ENCODE data around the gene VAPB.

The VAPB gene

DNA sequence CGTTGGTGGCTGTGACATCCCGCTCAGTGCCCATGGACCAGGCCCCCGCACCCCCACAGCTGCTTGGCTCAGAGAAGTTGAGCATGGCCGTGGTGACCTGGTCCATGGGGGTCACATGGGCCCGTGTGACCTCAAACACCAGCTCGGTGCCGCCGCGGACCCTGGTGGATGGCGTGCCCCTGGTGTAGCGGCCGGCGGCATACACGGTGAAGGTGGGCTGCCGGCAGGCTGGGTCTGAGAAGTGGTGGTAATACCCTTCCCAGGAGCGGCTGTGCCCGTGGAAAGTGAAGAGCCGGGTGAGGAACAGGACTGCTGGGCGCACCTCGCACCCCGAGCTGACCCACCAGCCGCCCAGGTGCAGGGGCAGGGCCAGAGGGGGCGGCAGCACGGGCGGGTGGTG, 72.1 kb downstream of the VAPB start:
- no peak for DNase-seq (ENCODE audit: low read depth in 2 of 2)

DNA sequence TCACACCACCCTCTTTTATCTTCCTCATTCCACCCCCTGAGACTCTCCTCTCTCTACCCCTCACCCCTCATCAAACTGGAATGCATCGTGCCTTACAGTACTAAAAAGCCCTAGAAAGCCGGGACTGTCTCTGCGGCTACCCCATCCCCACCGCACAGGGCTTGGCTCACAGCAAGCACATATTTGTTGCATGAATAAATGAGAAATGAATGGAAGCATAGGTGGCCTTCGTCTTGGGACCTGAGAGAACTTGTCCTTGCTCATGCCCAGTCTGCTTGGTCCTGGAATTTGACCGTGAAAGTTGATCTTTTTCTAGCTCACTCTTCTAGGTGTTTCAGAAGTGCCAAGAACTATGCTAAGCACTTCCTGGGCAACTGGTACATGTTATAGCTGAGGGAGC, 72.9 kb downstream of the VAPB start:
- no peak for DNase-seq (ENCODE audit: low read depth in 2 of 2)

DNA sequence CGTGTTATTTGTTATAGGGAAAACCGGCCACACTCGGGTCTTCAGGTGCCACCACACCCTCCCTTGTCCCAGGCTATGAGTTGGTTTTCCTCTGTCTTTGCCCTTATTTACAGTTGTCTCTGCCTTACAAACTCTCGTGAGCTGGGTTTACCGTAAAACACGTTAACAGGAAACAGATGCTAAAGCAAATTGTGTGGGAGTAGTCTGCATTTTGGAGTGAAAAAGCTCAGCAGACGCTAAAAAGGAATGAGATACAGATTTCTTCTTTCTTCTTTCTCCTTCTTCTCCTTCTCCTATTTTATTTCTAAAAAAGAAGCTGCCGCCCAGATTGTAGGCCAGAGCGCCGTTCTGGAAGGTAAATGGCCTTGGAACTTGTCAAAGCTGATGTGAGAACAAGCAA, 74.2 kb downstream of the VAPB start:
- DNase-seq (ENCODE audit: low read depth in 2 of 2) = no peak

DNA sequence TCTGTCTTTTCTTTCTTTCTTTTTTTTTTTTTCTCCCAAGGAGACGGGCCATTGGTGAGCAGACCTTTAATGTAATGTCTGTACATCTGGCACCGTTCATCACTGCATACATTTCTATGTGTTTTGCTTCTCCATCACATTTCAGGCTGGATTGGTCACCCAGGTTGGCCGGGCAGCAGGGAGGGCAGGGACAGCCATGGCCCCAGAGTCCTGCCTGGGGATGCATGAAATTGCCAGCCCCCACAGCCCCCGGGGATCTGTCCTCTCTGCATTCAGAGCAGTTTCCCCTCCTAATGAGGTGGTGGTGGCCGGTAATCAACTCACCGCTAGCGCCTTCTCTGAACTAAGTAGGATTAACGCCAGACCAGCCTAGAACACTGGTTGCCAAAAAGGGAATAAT, 75.8 kb downstream of the VAPB start:
- DNase-seq (ENCODE audit: low read depth in 2 of 2) = no peak

DNA sequence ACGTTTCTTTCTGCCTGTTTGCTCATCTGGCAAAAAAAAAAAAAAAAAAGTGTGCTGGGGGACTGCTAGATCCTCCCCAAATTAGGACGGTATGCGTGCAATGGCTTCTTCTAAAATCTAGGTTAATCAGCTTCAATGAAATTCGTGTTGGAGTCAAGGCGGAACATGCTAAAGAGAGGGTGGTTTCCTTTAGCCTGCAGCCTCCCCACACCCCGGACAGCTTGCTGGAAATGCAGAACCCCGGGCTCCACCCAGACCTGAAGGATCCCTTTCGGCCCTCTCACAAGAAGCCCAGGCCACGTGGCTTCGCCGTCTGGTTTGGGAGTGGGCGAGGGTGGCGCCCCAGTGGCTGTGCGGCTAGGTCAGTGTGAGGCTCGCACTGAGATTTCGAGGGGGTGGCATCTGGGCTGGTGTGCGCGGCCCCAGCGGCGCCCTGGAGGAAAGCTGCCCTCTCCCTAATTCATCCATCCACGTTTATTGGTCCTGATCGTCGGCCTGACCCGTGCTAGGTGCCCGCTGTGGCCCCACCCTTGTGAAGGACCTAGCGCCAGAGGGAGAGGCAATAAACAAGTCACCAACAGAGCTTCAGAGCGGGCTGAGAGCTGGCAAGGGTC, 77.2 kb downstream of the VAPB start:
- no peak for DNase-seq (ENCODE audit: low read depth in 2 of 2)

DNA sequence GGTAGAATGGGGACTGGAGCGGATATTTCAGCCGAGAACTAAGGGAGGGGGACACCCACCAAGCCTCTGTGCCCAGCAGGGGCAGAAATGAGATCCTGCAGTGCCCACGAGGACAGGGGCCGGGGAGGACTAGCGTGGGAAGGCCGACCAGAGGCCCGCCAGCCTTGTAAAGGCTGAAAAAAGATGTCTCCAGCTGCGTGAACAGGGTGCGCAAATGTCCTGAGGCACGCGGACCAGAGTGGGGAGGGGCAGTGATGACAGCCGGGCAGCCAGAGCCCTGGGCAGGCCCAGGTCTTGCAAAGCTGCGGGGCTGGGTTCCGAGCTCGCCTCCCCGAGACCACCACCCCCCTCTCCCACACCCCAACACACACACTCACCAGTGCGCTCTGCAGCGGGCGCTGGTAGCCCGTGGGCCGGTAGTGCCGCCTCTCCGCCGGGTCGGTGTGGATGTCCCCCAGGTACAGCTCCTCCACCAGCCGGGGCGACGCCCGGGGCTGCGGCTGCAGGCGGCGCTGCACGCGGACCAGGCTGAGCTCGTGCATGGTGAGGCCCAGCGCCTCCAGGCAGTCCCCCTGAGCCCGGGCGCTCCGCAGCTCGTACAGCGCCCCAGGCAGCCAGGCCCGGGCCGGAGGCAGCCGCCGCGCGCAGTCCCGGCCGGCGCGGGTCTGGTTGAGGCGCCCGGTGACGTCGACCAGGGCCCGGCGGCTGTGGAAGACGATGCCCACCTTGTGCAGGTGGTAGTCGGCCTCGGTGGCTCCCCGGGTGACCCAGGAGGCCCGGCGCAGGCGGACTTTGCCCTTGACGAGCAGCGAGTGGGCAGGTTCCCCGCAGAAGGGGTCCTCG, 77.9 kb downstream of the VAPB start:
- no peak for DNase-seq (ENCODE audit: low read depth in 2 of 2)

DNA sequence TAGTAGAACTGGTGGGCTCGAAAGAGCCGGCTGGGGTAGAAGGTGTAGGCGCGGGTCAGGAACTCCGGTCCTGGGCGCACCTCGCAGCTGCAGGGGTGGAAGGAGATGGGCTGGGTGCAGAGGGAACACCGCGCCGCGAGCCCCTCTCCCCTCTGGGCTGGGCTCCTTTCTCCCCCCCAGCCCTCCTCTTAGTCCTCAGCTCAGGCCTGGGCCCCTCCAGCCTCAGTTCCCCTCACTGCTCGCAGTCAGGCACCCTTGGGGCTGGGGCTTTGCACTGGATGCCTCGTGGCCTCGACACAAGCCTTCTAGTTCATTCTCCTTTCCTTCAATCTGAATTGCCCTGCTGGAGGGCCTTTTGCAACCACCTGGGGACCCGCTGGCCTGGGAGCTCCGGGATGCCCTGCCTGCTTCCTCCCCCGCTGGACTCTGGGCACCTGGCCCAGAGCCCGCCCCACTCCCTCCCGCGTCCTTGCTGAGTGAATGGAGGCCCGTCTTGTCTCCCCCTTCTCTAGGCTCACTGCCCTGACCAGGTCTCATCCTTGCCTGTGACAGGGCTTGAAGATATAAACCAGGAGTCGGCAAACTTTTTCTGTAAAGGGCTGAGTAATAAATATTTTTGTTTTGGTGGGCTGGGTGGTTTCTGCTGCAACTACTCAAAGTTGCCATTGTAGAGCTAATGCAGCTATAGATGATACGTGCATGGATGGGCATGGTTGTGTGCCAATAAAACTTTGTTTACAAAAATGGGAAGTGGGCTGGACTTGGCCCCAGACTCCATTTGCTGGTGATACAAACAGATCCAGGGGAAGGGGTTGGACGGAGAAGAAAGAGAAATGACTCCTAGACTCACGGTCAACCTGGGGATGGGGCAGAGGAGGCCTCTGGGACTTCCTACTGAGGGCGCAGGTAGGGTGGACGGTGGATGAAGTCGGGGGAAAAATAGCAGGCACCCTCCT, 78.8 kb downstream of the VAPB start:
- no peak for DNase-seq (ENCODE audit: low read depth in 2 of 2)

DNA sequence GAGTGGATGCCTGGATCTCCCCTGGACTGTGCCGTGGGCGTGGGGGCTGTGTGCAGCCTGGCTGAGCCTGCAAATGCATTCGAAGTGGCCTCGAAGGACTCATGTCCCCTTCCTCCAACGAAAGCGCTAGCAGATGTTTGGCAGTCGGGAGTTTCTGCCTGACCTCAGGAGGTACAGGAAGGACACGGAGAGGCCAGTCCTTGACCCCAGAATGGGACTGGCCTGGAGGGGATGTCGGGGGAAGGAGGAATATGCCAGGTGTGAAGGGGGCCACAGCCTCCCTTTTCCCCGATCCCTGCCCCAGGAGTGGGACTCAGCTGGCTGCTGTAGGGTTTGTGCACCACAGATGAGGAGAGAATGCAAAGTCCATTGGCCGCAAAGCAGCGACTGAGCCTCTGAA, 80.6 kb downstream of the VAPB start:
- no peak for DNase-seq (ENCODE audit: low read depth in 2 of 2)

DNA sequence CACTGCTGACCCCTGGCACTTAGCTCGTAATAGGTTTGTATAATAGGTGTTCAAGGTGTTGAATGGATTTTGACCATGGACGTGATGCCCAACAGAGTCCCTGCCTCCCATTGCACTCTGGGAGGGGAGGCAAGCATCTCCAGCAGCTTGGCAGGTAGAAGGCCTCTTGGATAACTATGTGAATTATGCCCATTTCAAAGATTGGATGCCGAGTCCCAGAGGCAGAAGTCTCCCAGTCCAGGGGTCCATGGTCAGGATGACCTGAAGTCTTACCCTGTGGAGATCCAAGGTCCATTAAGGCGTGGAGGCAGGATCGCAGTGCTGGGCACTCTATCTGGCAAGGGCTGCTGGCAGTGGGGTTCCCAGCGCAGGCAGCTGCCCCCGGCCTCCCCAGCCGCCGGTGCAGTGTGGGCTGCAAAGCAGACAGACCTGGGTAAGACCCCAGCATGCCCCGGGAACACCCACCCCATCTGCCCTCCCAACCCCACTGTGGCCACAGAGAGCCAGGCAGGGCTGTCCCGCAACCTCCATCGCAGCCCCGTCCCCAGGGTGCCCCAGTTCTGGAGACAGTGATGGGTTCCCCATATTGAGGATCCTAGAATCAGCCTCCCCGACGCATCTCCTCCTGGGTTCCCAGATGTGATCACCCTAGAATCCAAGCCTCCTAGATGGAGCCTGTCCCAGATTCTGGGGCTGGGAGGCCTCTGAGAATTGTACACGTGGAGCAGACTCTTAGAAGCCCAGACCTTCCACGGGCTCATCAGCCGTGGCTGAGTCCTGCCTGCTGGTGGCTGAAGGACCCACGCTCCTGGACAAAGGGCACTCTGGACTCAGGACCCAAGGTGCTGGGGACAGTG, 81.5 kb downstream of the VAPB start:
- no peak for DNase-seq (ENCODE audit: low read depth in 2 of 2)

DNA sequence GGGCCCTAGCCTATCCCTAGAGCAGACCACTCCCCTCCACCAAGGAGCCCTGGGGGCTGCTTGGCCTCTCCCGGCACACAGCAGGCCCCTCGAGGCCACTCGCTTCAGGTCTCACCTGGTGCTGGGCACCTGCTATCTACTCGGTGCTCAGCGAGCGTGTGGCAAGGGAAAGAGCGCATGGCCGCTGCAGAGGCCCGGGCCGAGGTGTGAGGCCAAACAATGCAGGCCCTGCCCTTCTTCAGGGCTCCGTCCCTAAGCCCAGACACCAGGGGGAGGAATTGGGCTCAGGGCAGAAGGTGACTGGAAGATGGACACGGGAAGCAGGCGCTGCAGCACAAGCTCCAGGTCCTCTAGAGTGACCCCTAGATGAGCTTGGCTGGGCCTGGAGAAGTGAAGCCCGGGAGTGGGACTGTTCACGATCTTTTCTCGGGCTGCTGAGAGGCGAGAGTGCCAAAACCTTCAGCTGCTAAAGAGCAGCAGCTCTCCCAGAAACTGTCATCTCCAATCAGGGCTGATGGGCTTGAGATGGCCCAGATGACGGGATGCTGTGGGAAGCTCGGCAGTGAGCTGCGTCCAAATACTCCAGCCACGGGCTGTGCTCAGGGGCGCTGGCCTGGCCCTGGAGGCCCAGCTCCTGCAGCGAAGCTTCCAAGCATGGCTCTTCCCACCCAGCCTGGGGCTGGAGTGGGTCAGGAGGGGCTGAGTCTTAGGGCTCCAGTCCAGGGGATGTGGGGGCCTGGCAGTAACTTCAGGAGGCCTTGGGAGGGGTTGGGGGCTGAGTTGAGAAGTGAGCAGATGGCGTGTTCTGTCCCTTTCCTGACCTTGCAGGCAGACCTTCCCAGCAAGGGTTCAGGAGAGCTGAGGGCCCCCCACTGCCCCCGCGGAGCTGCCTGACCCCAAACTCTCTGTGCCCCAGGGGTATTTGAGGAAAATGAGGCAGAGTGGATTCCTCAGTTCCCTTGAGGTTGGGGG, 82.5 kb downstream of the VAPB start:
- DNase-seq (ENCODE audit: low read depth in 2 of 2) = peak in 1 of 2 experiments; percentile 21

DNA sequence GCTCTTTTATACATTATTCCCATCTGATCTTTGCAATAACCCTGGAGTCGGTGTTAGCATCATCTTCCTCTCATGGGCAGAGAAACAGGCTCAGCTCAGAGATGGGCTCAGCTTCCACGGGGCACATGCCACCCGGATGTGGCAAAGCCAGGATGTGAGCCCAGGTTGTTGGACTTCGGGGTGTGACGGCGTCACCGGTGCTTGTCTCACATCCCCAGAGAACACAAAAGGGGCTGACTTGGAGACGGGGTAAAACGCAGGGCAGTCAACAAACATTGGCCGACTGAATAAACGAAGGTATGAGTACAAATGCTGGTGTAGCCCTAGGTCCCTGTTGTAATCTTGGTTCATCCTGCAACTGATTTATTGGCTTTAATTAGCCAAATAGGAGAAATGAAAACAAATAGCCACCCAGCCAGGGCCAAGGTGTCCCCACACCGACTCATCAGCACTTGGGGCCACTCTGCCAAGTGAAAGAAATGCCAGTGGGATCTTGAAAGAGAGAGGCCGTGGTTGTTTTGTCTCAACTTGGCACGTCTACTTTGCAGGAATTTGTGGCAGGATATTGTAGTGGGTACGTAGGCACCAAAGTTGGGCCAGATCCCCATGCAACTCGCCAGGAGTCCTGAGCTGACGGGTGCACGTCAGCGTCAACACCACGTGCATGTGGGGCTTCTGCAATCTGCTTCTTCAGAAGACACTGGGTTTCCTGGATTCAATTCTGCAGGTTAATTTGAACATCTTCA, 83.4 kb downstream of the VAPB start:
- no peak for DNase-seq (ENCODE audit: low read depth in 2 of 2)

DNA sequence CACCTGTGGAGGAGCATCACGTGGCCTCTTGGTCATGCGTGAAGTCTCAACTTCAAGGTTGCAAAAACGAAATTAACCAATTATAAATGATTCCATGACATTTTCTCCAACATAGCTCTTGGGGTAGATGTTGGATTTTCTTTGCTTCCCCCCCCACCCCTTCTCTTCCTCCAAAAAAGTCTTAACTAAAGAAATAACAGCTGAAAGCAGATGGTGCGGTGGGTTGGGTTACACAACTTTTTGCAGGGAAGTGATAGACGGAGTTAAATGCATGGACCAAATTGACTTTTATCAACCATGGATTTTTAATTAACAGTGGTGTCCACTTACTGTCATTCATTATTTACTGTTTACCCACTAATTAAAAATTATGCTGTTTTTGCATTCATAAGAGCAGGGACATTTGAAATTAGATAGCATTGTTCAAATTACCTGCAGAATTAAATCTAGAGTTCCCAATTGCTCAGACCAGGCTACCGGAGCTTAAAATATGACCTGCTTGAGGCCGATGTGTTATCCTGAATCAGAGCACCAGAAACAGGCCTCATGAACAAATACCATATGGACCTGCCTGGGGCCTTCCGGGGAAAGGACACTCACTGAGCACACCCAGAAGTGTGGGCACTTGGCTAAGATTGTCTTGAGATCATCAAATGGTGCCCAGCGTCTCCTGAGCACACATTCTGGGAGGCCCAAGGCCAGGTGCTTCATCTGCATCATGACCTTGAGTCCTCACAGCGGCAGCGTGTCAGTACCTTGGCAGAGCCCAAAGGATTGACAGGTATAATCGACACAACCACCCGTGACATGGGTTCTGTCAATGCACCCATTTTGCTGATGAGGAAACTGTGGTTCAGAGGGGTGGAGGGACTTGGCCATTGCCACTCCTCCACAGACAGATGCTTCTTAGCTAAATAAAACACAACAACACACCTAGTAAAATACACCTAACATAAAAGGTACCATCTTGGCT, 84.7 kb downstream of the VAPB start:
- DNase-seq (ENCODE audit: low read depth in 2 of 2) = no peak

DNA sequence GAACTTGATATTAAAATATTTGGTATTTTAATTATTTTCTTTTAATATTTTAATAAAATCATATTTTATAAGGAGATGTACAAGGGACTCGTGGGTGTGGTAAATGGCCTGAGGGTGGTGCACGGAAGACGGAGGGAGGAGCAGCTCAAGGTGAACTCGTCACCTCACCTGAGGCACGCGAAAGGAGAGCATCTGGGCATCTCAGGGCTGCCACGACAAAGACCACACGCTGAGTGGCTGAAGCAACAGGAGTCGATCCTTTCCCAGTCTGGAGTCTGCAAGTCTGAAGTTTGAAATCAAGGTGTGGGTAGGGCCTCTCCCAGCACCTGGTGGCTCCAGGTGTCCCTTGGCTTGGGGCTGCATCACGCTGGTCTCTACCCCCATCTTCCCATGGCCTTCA, 86.4 kb downstream of the VAPB start:
- no peak for DNase-seq (ENCODE audit: low read depth in 2 of 2)

DNA sequence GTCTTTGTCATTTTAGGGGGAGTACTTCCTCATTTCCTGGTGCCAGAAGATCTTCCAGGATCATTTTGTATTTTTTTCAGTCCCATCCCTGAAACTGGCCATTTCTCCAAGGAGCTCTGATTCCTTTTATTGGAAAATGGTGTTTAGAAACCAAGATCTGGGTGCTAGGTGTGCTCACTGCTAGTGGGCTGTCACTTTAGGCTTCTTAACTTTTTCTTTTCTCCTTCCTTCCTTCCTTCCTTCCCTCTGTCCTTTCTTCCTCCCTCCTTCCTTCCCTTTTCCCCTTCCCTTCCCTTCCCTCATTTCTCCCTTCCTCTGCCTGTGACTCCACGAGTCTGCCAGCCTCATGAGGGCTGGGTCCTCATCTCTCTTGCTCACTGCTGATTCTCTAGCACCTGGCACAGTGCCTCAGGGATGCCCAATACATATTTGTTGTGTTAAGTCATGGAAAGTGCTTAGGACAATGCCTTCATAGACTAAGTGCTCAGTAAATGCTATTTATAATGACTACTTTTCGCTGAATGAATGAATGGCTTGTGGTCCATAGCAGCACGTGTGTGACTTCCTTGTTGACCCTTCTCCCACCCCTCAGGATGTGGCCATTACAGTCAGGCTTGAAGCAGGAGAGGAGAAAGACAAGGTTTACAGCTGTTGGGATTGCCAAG, 89.2 kb downstream of the VAPB start:
- DNase-seq (ENCODE audit: low read depth in 2 of 2) = no peak

DNA sequence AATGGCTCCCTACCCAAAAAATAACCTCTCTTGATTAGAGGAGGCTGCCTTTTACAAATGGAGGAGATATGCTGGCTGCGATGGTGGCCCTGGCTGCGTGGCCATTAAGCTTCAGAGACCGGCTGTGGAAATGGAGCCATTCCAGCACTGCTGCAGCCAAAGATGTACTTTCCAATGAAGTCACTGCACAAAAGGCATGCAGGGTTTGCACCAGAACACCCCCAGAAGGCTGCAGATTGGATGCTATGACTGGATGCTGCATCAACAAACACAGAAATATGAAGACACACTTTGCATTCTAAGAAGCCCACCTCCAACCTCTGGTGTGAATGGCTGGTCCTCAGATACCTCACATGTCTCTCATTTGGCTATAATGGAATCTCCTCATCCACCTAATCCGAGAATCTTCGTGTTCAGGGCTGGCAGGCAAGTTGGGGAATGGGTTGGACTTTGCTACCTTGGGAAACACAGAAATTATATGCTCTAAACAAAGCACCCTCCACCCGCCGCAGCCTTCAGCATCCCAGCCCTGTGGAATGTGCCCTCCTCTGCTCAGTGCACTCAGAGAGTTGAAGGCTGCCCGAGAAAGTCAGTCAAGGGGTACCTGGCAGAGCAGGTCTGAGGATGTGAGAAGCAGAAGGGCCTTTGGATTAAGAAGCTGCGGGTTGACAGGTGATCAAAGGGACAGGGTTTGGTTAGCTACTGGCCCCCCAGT, 90.9 kb downstream of the VAPB start:
- DNase-seq (ENCODE audit: low read depth in 2 of 2) = no peak

DNA sequence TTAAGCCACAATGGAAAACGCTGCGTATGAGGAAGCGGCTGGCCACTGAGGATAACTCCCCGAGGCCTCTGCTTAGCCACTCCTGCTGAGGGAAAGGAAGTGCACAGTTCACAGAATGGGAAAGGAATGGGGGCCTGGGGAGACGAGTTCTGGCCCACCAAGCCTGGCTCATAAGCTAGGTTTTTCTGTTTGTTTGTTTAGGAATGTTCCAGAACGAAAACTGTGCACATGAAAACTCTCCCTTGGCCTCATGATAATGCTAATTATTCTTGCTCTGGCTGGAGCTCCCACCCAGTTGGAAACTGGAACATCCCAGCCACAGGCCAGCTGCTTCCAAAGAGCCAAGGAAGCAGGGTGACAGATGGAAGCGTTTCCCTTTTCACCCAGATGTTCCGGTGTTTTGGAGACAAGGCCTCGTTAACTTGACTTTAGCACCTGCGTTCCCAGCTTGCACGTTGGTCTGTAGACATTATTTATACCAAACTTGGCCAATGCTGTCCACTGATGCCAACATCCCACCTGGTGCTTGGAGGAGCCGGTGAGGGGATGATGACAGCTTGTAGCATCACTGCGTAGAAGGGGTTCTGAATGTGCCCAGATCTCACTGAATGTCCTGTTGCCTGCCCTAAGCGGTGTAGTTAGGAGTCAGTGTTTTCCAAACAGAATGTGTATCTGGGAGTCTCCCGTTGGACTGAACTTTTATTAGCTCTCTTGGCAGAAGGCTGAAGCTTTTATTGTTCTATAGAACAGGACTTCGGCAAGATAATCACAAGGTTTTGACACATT, 91.7 kb downstream of the VAPB start:
- no peak for DNase-seq (ENCODE audit: low read depth in 2 of 2)

Measured in fibroblast of skin of left quadriceps (primary cell).